Head of caudate nucleus (tissue), 42 donors: ENCODE results near the gene VMAC.
"Not testable (repeated sequence)": the region's sequence is repeated elsewhere in the genome, so short reads cannot be mapped to it uniquely, and the experiment has no call there.

Experiments
- DNase-seq, 42 donors: peaks; one replicate each; pipeline versions ENCODE4 v3.0.0 to v3.0.0-alpha.2; 2020 to 2021; ENCODE audit warnings: mixed read lengths in 7 of 42
- intact Hi-C: fragments of 100-400 bp; cut with DNase I; formaldehyde crosslinking; loops from one replicate; pipeline ENCODE4 v1.15.0; 2022

VMAC gene, protein sequence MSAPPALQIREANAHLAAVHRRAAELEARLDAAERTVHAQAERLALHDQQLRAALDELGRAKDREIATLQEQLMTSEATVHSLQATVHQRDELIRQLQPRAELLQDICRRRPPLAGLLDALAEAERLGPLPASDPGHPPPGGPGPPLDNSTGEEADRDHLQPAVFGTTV

DNA sequence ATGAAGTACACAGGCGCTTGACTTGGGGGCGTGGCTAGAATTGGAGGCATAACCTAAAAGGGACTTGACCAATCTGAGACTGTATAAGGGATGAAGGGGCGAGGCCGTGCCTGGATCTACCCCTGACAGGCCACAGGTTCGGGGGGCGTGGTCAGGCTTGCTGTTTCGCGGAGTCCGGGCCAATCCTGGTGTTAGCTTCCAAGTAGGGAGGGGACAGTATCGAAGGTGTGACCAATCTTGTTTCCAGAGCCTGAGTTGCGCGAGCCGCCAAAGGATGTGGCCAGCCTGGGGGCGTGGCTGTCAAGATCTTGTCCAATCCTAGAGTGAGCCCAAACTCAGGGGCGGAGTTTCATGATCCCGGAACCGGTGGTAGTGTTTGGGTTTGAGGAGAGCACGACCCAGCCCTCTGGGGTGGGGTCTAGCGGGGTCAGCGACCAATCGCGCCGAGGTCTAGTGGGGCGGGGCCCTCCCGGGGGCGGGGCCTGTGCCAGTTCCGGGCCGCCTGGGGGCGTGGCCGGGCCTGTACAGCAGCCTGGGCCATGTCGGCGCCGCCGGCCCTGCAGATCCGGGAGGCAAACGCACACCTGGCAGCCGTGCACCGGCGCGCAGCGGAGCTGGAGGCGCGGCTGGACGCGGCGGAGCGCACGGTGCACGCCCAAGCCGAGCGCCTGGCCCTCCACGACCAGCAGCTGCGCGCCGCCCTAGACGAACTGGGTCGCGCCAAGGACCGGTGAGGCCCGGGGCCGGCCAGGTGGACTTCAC is at the start of gene VMAC:
VMAC (plus strand) TSS at position 521 of the 762 bp plus-strand sequence; CDS start at position 540, 19 bp downstream.
- intact Hi-C loops = loop anchor here (5.0 kb wide), 1 partner anchor 73 kb away; the partner anchor contains the start of gene RANBP3
- DNase-seq = peak; percentile 95 to 100 (median 99)

DNA sequence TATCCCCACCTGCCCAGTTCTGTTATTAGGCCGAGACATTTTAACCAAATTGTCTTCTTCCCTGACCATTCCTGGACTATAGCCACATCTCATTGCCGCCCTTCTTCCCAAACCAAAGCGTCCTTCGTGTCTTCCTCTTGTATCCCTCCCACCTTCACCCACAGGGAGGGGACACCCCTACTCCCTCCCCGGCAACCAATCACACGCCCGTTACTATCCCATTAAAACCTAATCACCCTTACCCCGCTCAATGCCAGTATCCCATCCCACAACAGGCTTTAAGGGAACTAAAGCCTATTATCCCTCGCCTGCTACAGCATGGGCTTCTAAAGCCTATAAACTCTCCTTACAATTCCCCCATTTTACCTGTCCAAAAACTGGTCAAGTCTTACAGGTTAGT is 49.5 kb upstream of the VMAC start:
- DNase-seq, intact Hi-C loops: not testable (repeated sequence)

DNA sequence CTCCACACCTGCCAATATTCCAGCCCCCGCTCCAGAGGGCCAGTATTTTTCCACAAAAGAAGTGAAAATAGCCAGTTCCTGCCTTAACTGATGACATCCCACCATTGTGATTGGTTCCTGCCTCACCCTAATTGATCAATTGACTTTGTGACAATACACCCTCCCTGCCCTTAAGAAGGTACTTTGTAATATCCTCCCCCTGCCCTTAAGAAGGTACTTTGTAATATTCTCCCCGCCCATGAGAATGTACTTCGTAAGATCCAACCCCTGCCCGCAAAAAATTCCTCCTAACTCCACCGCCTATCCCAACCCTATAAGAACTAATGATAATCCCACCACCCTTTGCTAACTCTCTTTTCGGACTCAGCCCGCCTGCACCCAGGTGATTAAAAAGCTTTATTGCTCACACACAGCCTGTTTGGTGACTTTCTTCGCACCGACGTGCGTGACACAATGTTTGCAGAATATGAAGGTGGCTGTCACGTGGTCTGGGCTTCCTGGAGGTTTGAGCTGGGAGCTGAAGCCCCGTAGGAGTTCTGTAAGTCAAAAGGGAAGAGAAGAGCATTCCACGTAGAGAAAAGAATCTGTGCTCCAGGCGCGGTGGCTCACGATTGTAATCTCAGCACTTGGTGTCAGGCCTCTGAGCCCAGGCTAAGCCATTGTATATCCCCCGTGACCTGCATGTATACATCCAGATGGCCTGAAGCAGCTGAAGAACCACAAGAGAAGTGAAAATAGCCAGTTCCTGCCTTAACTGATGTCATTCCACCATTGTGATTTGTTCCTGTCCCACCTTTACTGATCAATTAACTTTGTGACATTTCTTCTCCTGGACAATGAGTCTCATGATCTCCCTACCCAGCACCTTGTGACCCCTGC is 47.2 kb upstream of the VMAC start:
- intact Hi-C loops = no loop called here
- peak in 2 of 42 donors; percentile 10 to 44 for DNase-seq

DNA sequence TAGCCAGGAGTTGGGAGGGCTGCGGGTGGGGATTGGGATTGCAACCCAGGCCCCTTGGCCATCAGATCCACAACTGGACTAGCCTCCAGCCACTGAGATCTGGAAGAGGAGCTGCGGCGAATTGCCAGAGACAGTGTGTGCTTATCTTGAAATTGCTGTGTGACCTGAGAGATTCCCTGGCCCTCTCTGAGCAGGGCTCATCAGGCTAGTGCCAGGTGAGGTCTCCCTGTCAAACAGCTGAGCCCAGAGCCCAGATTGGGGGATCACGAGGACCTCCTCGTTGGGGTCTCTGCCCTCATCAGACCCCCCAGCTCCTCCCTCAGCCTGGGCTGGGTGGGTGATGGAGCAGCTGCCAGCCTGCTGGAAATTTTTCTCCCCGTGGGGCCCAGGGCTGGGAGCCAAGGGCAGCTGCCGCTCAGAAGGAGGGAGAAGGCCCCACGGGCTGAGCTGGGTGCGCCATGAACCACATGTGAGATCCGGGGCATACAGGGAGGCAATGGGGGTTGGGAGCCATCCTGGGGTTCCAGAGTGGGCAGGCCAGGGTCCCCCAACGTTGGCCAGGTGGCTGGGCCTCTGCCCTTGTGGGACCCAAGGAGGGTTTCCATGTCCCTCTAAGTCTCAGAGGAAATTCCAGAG is 41.5 kb upstream of the VMAC start:
- intact Hi-C loops = no loop called here
- no peak for DNase-seq

DNA sequence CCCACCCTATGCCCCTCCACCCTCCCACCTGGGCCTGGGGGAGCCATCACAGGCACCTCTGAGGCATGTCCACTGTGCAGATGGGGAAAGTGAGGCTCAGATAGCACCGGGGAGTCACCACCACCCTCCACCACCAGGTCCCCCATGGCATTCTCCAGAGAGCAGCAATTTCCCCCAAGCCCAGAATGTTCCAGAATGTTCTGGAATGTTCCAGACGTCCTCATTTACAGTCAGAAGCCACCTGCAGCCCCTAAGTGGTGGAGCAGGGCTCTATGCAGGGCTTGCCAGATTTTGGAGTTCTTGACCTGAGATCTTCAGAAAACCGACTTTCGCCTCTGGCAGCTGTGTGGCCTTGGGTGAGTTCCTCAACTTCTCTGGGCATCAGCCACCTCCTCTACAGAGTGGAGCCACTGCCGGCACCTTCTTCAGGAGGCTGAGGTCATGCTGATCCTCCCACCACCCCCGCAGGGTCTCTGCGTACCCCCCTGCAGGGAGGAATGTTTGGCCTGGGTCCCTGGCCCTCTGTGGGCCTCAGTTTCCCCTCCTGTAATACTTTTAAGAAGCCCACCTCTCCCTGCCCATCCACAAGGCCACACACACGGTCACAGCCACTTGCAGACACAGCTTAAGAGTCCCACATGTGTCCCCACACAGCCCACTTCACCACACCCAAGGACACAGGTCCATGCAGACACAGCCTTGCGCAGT is 40.5 kb upstream of the VMAC start:
- DNase-seq = no peak
- intact Hi-C loops = no loop called here

DNA sequence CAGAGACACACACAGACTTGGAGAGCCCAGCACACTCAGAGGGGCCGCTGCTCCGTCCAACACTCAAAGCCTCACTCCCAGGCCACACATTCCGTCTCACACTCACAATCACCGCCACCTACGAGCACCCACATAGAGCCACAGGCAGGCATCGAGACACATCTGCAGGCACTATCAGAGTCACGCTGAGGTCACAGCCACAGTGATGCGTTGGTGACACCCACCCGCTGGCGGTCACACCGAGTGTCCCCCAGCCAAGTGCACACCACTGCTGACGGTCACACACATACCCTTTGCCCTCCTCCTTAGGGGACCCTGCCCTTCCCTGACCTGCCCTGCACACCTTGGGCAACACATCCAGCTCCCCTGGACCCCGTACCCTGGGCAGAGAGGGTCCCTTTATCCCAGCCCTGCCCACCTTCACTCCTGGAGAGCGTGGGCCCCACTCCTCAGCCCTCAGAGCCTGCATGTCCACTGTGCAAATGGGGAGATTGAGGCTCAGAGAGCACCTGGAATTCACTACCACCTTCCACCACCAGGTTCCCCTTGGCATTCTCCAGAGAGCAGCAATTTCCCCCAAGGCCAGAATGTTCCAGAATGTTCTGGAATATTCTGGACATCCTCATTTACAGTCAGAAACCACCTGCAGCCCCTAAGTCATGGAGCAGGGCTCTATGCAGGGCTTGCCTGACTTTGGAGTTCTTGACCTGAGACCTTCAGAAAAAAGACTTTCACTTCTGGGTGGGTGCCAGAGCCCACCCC is 39.8 kb upstream of the VMAC start:
- DNase-seq = no peak

DNA sequence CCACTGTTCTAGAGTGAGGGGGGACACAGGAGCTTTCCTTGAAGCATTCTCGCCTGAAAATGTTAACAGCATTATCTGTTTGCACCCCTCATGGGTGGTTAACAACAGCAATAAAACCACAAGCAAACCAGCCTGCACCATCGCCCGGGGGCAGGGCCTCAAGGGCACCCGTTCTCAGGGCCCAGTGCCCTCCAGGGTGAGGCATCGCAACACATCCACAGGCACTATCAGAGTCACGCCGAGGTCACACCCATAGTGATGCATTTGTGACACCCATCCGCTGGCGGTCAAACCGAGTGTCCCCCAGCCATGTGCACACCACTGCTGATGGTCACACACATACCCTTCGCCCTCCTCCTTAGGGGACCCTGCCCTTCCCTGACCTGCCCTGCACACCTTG is 38.9 kb upstream of the VMAC start:
- intact Hi-C loops = no loop called here
- DNase-seq = no peak

More for the DNA sequence above, 39.8 kb upstream of the VMAC start:
- intact Hi-C loops = no loop called here

DNA sequence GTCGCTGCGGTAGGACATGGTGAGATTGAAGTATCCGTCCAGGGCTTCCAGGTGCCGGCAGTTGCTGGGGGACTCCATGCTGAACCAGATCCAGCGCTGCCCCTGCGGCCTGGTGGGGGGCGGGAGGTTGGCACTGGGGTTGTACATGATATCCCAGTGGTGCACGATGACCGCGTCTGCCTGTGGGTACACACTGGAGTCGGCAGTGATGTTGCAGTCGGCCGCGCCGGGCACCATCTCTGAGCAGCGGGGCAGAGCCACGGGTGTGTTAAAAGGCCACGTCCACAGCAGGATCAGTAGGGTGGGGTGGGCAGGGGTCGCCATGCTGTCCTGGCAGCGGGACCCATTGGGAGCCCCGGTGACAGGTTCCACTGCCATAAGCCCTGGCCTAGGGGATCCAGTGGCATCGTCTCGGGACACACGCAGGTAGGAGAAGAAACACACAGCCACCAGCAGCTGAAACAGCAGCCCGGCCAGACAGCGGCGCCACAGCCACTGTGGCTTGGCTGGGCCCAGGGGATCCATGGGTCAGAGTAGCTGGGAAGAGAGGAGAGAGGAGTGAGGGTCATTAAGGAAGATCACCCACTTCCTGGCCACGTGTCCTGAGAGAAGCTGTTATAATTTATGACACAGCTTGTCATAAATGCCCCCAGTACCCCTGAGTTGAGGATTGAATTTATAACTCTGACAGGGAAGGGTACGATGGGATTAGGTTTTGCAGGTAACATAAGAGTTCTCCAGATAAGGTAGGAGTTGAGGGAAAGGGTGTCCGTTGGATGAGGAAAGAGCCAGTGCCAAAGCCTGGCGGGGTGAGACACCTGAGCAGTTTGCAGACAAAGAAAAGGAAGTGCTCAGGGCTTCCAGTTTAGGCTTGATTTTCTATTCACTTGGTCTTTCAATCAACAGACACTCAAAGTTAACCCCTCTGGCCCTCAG is 37.2 kb upstream of the VMAC start:
- intact Hi-C loops = no loop called here
- DNase-seq = no peak

DNA sequence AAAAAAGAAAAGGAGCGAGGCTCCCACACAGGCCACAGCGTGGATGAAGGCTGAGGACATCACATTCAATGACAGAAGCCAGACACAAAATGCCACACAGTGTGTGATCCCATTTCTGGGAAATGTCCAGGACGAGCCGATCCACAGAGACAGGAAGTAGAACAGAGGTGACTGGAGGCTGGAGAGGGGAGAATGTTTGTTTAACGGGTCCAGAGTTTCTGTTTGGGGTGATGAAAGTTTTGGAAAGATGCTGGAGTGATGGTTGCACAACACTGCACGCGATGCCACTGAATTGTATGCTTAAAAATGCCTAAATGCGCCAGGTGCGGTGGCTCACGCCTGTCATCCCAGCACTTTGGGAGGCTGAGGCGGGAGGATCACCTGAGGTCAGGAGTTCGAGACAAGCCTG is 33.7 kb upstream of the VMAC start:
- no peak for DNase-seq
- intact Hi-C loops = no loop called here

DNA sequence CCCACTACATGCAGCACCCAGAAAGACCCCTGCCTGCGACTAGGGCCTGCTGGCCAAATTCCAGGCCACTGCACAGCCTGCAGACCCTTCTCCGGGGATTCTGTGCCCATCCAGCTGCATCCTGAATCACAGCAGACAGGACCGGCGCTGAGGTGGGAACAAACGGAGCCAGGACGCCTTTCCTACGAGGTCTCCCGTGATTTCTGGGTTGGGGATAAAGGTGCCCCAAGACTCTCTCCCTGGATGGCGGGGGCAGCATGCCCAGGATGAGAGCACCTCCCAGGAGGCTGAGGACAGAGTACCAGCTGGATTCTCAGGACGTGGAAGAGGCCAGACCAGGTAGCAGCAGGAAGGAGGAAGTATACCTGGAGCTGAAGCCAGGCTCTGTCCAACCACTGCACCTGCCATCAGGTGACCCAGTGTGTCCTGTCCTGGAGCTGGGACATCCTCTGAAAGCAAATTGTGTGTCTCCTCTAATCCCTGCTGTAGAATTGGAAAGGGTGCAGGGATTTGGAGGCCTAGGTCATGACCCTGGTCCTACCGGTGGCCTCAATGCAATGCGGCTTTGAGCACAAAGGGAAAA is 31.0 kb upstream of the VMAC start:
- intact Hi-C loops = no loop called here

DNA sequence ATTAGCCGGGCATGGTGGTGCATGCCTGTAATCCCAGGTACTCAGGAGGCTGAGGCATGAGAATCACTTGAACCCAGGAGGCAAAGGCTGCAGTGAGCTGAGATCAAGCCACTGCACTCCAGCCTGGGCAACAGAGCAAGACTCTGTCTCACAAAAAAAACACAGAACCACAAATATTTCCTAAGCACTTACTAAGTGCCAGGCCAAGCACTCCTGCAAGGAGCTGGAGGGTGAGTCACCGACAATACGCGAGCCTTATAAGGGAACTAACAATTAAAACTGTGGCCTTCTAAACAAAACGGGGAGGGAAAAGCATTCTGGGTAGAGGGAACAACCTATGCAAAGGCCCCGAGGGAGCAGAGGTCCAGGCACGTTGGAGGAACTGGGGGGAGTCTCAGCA is 30.2 kb upstream of the VMAC start:
- DNase-seq, intact Hi-C loops: not testable (repeated sequence)

More for the DNA sequence above, 31.0 kb upstream of the VMAC start:
- no peak for DNase-seq

DNA sequence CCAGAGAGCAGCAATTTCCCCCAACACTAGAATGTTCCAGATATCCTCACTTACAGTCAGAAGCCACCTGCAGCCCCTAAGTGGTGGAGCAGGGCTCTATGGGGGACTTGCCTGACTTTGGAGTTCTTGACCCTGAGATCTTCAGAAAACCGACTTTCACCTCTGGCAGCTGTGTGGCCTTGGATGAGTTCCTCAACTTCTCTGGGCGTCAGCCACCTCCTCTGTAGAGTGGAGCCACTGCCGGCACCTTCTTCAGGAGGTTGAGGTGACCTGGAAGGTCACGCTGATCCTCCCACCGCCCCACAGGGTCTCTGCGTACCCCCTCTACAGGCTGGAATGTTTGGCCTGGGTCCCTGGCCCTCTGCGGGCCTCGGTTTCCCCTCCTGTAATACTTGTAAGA is 27.2 kb upstream of the VMAC start:
- intact Hi-C loops = no loop called here

DNA sequence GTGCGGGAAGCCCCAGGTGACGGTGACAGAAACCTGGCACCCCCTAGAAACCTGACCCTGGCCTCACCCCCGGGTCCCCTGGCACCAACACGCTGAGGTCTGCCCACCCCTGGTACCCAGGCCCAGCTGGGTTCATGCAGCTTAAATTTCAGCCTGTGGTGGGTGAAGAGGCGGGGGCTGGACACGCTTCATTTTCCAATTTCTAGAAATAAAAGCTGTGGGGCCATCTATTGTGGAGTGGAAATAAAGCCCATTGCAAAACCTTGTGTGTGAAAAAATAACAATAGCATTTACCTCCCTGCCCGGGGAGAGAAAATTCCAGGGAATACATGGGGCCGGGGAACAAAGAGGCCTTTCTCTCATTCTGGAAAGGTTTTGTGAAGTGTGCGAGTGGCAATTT is 26.8 kb upstream of the VMAC start:
- no peak for DNase-seq
- intact Hi-C loops = no loop called here

More for the DNA sequence above, 27.2 kb upstream of the VMAC start:
- no peak for DNase-seq

DNA sequence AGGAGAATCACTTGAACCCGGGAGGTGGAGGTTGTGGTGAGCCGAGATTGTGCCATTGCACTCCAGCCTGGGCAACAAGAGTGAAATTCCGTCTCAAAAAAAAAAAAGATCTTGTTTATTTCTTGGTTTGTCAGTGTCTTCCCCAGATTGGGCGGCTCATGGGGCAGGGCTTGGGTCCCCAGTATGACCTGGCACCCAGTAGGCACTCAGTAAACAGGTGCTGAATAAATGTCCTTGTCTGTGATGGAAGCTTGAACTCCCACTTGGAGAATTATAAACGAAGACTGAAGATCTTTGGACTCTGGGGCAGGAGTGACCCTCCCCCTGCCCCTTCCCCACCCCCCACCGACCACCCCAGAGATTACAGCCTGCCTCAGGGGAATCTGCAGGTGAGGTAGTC is 24.5 kb upstream of the VMAC start:
- no peak for DNase-seq
- intact Hi-C loops = no loop called here

DNA sequence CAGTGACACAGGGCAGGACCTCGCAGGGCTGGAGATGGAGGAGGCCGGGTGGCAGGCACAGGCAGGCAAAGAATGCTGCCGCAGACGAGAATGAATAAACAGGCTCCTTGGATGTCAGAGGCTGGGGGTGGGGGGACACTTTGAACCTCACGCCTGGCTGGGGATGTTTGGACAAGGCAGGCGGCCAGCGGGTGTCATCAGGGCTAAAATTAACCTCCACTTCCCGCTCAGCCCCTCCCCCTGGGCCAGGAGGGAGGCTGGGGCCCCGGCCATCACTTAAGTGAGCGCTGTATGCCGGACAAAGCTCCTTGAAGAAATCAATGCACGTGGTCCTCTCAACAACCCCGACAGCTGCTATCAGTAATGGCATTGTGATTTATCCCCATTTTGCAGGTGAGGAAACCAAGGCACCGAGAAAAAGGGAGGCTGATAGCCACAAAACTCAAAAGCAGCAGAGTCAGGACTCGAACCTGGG is 24.0 kb upstream of the VMAC start:
- DNase-seq = peak in 15 of 42 donors; percentile 10 to 49 (median 30)
- intact Hi-C loops = no loop called here

DNA sequence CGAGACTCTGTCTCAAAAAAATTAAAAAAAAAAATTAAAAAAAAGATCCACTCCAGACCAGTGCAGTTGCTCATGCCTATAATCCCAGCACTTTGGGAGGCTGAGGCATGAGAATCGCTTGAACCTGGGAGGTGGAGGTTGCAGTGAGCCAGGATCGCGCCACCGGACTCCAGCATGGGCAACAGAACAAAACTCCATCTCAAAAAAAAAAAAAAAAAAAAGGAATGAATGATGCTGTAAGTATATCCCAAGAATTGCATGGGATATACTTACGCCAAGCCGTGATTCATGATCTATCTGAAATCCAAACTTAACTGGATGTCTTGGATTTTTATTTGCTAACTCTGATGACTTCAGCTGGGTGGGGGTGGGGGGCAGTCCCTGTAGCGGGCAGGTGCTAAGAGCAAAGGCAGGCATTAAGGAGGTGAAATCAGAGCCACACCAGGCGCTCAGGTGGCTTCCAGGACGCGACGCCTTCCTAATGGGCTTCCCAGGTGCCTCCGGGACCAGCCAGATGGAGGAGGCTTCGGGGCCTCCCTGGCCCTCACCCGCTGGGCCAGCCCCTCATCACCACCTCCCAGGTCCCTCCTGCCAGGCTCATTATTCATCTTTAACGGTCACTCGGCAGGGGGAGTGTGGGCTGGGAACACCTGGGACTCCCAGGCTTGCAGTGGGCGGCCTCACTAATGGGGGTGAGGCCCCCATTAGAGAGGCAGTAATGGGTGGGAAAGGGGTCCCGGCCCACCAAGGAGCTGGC is 23.0 kb upstream of the VMAC start:
- DNase-seq = no peak
- intact Hi-C loops = no loop called here
